Measurements from ENCODE around the gene DRC7.

Gene DRC7

DNA sequence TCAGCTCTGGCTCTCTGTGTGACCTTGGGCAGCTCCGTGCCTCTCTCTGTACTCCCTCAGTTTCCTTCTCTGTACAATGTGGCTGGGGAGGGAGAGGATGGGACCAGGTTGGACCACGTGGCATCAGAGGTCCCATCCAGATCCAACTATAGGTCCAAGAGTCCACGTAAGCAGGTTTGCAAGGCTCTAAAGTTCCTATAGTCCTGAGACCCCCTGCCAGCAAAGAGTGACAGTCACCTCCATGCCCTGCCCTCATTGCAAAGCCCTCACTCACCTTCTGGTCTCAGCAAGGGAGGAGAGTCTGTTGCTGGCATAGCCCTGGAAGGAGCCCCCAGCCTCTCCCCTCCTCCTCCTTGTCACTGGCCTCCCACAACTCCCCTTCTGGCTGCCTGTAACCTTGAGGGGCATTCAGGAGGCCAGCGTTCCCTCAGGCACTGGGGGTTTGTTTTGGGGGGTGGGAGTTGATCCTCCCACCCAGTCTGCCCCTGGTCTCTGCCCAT lies 6.1 kb upstream of the DRC7 start:
- H3K4me3 ChIP-seq, result no peak overlapping the region
- no peak overlapping the region for H3K27ac ChIP-seq

DNA sequence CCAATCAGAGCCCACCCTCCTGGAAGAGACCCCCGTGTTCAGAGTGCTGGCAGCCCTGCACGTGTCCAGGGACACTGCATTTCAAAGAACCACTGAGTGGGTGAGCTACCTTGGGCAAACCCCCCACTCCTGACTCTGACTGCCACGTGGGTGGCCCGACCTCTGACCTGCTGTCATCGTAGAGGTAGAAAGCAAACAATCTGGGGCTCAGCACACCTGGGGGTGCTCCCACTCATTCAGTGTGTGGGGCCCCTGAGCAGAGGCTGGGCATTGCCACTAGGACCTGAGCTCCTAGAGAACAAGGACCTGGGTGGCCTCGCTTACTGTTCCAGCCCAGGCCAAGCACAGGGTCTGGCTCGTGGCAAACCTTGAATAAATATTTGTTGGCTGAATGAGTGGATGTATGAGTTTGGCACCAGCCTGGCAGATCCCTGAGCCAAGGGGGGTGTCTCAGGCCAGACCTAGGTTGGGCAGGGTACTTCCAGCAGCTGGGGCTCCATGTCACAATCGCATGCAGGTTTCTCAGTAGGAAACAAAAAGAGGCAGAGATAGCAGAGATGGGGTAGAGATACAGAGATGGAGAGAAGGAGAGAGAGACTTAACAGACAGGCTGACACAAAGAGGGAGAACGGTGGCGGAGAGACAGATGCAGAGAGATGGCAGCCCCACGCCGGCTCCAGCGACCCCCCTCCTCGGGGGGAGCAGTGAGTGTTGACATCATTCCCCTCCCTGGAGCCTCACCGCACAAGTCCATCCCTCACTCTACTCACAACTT lies 5.4 kb upstream of the DRC7 start:
- Histone ChIP-seq H3K4me3 (no peak overlapping the region), H3K27ac (no peak overlapping the region)

DNA sequence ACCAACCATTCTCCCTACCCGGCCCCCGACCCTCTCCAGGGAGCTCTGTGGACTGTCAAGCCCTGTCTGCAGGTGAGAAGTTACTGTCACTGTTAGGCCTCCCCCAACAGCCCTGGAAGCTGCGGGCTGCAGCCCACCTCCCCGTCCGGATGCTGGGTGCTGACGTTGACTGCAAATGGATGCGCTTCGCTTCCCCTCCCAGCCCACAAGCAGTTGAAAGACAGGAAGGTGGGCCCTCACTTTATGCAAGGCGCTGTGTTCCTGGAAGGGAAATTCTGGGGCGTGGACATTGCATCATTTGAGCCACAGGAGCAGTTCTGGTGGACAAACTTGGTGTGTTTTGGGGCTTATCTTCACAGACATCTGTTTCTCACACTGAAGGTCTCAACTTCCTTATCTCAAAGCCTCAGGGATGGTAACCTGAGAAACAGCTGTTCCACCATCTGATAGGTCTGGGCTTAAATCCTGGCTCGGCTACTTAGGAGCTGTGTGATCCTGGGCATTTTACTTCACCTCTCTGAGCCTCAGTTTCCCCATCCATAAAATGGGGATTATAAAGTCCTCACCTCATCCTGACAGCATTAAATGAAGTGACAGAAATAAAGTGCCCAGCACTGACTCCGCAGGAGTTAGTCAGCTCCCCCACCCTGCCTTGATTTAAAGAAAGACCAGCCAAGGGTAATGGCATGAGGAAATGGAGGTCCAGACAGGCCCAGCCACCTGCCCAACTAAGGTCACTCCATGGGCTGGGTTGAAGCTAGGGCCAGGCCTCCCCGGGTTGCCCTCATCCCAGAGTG lies 4.6 kb upstream of the DRC7 start:
- H3K4me3 ChIP-seq, result no peak overlapping the region
- peak overlapping the region in 2 of 21 experiments; percentile 6 to 47 for H3K27ac ChIP-seq

DNA sequence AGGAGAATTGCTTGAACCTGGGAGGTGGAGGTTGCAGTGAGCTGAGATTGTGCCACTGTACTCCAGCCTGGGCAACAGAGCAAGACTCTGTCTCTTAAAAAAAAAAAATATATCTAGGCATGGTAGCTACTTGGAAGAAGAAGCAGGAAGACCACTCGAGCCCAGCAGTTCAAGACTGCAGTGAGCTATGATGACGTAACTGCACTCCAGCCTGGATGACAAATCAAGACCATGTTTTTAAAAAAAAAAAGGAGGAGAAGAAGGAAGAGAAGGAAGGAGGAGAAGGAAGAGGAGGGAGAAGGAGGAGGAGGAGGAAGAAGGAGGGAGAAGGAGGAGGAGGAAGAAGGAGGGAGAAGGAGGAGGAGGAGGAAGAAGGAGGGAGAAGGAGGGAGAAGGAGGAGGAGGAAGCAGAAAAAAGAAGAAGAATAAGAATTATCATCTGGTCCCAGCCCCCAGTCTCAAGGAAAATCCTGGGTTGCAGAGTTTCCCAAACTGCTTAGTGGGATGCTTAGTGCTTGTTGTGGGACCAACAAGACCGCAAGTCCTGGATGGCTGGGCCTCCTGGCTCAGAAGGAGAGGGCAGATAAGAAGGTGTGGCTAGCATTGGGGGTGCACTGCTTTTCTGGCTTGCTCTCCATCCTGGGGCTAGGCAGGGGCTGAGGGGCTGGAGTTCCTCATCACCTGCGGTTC lies 3.7 kb upstream of the DRC7 start:
- H3K4me3 ChIP-seq, result no peak overlapping the region
- peak overlapping the region in 1 of 21 experiments; percentile 7 for H3K27ac ChIP-seq

DNA sequence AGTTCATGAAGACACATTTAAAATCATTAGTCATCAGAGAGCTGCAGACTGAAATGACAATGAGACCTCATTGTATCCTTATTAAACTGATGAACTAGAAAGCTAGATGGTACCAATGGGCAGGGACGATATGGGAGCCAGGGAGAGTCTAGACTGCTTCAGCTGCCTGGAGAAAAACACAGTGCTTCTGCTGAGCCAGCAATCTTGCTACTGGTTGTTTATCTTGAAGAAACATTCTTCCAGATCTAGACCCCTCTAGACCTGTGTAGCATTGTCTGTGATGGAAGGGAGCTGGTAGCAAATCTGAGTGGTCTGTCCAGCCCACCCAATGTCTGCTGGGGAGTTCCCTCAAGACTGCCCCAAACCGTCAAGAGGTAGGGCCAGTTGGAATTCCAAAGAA lies 2.0 kb upstream of the DRC7 start:
- Histone ChIP-seq H3K27ac (no peak overlapping the region), H3K4me3 (no peak overlapping the region)

DNA sequence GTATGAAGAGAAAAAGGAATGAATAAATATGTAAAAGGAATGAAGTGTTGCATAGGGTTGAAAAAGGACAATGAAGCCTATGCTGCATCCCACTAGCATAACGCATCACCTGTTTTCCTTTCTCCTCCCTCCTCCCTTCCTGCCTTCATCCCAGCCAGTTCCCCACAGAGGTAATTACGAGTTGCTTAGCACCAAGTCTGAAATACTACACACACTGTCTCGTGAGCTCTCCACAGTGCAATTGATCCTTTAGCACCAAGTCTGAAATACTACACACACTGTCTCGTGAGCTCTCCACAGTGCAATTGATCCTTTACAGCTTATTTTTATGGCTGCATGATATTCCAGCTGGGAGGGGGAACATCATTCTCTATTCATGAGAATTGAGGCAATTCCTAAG lies 1.1 kb upstream of the DRC7 start:
- no peak overlapping the region for H3K4me3 ChIP-seq
- H3K27ac ChIP-seq, result no peak overlapping the region

DNA sequence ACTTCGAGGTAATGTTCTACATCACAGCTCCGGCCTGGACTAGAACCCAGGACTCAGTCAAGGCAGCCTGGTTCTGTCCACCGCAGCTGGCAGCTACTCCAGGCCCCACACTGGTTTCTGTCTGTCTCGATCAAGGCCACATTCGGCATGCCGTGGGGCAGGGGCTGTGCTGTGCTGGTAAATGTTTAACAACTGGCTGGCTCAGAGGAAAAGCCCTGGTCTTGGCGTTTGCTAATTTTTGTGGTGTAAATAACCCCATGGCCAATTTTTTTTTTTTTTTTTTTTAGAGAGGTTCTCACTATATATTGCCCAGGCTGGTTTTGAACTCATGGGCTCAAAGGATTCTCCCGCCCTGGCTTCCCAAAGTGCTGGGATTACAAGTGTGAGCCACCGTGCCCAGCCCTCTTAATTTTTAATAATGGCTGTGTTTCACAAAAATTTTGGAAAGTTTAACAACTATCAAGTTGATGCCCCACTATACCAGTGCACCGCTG lies 328 bp upstream of the DRC7 start:
- H3K4me3 ChIP-seq, result no peak overlapping the region
- H3K27ac ChIP-seq, result no peak overlapping the region

DNA sequence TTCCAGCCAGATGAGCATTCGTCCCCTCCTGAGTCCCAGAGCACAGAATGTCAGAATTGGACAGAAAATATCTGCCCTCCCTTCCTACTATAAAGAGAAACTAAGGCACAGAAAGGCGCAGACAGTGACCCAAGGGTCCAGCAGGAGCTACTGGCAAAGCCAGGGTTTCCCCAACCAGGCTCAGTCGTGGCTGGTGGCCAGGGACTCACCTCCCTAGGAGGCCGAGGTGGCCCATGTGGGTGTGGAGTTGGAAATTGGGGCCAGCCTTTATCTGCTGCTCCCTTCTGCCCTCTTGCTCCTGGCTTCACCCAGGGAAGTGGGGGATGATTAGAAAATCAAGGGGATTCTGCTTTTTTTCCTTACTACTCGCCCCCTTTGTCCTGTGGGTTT lies 1.1 kb downstream of the DRC7 start:
- H3K27ac ChIP-seq, result no peak overlapping the region

DNA sequence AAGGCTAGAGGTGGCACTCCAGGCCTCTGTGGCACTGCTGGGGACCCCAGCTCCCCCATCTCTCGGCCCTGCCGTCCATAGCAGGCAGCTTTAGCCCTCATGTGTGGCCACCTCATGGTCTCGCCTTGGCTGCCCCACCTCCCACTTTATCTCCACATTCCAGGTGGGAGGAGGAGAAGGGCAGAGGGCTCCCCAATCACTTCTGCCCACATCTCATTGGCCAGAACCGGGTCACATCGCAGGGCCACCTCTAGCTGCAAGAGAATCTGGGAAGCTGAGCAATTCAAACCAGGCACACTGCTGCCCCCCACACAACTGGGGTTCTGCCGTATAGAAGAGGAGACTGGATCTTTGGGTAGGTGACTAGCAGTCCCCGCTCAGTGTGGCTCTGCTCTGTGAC lies 1.6 kb downstream of the DRC7 start:
- H3K27ac ChIP-seq, result no peak overlapping the region
- H3K4me3 ChIP-seq, result no peak overlapping the region

More for the DNA sequence above, 1.1 kb downstream of the DRC7 start:
- H3K4me3 ChIP-seq, result no peak overlapping the region

DNA sequence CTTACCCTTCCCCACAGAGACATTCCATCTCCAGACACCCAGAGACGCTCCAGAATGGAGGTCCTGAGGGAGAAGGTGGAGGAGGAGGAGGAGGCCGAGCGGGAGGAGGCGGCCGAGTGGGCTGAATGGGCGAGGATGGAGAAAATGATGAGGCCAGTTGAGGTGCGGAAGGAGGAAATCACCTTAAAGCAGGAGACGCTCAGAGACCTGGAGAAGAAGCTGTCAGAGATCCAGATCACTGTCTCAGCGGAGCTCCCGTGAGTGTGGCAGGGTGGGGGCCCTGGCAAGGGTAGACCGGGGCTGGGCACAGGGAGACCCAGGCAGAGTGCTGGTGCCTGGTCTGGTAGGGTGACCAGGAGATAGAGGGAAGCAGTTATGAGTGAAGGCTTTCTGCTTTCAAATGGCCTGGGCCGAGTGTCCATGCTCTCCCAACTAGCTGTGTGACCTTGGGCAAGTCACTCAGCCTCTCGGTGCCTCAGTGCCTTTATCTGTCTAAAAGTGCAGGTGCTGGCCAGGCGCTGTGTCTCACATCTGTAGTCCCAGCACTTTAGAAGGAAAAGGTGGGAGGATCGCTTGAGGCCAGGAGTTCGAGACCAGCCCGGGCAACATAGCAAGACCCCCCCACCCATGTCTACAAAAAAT lies 3.4 kb downstream of the DRC7 start:
- Histone ChIP-seq H3K27ac (no peak overlapping the region), H3K4me3 (no peak overlapping the region)

DNA sequence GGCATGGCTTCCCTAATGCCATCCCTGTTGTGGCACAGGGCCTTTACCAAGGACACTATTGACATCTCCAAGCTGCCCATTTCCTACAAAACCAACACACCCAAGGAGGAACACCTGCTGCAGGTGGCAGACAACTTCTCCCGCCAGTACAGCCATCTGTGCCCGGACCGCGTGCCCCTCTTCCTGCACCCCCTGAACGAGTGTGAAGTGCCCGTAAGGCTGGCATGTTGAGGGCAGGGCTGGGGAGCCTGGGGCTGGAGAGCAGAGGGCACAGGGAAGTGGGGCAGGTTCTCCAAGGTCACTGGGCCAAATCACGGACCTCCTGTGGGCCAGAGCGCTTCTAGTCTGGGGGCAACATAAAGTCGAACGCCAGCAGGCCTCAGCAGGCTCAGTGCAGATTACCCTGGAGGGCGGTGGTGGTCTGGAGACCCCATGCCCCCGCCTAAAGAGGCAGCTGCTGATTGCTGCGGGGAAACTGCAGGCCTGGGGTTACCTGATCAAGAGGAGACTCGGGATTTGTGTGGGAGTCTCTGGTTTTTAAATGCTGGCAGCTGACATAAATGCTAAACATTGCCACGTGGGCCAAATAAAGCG lies 4.3 kb downstream of the DRC7 start:
- Histone ChIP-seq H3K4me3 (no peak overlapping the region), H3K27ac (no peak overlapping the region)

DNA sequence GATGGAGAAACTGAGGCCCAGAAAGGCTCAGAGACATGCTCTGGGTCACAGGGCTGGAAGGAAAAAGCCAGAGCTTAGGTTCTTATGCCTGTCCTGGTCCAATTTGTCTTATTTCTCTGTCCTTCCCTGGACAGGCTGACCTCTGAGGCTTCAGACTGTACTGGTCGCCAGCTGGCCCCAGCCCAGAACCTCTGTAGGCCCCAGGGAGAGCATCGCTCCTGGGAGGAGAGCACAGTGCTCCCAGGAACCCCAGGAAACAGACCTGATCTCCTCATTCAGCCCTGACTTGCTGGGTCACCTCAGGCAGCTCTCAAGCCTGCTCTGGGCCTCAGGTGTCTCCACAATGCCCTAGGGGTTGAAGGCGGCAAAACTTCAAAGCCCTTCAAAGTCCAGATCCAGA lies 4.9 kb downstream of the DRC7 start:
- H3K27ac ChIP-seq, result no peak overlapping the region
- no peak overlapping the region for H3K4me3 ChIP-seq

DNA sequence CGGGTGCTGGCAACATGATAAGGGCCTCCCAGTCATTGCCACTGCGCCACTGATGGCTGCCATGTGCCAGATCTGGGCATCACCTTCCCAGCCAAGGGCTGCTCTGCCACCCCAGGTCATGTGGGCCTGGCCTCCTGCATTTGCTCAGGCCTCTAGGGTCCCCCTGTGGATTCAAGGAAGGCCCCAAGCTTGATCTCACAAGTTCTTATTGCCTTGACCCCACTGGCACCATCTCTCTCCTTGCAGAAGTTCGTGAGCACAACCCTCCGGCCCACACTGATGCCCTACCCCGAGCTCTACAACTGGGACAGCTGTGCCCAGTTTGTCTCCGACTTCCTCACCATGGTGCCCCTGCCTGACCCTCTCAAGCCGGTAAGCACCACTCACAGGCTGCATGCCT lies 5.3 kb downstream of the DRC7 start:
- no peak overlapping the region for H3K4me3 ChIP-seq

DNA sequence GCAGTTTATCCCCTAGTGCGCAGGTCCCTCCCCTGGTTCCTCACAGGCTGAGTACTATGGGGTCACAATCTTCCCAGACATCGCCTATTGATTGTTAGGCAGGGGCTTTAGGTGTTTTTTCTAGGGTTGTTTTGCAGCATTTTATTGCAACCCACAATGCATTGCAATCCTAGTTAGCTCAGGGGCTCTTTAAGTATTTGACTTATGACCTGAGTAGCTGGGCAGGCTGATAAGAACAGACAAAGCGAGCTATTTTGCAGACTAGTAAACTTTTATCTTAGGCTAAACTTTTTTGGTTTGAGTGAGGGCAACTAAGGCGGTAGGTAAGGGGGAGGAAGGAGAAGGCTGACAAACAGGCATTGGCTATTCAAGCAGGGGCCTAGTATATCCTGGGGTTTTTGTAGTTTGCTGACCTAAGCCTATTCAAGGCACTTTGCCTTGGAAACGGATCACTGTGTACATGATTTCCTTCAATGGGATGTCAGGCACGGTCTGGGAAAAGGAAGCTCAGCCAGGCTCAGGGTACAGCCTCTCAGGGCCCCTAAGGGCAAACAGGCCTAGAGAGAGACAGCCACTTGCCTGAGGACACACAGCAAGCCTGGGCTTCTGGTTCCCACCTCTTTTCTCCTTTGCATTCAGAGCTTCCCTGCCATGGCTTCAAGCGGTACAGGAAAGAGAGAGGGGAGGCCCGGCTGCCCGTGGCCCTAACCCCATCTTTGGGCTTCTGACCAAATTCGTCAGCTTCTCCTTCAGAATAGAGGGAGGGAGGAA lies 6.4 kb downstream of the DRC7 start:
- H3K4me3 ChIP-seq, result no peak overlapping the region
- H3K27ac ChIP-seq, result no peak overlapping the region

More for the DNA sequence above, 5.3 kb downstream of the DRC7 start:
- H3K27ac ChIP-seq, result no peak overlapping the region

DNA sequence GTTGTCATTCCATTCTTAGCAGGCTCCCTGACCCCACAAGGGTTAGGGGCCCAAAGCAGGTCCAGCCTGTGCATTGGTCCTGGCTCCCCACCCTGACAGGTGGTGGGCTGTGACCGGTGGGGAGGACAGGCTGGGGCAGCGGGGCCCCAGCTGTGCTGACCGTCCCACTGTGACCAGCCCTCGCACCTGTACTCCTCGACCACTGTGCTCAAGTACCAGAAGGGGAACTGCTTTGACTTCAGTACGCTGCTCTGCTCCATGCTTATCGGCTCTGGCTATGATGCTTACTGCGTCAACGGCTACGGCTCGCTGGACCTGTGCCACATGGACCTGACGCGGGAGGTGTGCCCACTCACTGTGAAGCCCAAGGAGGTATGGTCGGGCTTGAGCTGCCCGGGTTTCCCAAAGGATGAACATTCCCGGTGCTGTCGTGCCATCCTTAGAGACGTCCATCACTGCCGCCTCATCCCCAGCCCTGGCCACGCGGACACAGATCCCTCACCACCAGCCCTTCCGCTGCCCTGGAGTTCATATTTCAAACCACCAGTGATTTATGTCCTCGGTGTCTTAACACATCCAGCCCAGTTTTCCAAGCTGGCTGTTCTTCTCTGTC lies 7.3 kb downstream of the DRC7 start:
- Histone ChIP-seq H3K4me3 (no peak overlapping the region), H3K27ac (no peak overlapping the region)

DNA sequence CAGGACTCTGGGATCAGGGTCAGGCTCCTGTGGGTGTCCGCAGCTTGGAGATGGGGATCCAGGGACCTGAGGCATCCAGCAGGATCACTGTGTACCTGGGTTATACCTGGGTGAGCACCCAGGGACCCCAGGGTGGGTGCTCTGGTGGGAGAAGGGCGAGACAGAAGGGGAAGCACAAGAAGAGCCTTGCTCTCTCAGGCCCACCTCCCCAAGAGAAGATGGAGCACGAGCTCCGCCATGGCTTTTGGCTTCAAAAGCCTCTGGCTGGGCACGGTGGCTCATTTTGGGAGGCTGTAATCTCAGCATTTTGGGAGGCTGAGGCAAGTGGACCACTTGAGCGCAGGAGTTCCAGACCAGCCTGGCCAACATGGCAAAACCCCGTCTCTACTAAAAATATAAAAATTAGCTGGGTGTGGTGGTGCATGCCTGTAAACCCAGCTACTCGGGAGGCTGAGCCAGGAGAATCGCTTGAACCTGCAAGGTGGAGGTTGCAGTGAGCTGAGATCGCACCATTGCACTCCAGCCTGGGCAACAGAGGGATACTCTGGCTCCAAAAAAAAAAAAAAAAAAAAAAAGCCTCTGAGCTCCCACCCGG lies 8.9 kb downstream of the DRC7 start:
- H3K27ac ChIP-seq, result no peak overlapping the region
- H3K4me3 ChIP-seq, result no peak overlapping the region

DNA sequence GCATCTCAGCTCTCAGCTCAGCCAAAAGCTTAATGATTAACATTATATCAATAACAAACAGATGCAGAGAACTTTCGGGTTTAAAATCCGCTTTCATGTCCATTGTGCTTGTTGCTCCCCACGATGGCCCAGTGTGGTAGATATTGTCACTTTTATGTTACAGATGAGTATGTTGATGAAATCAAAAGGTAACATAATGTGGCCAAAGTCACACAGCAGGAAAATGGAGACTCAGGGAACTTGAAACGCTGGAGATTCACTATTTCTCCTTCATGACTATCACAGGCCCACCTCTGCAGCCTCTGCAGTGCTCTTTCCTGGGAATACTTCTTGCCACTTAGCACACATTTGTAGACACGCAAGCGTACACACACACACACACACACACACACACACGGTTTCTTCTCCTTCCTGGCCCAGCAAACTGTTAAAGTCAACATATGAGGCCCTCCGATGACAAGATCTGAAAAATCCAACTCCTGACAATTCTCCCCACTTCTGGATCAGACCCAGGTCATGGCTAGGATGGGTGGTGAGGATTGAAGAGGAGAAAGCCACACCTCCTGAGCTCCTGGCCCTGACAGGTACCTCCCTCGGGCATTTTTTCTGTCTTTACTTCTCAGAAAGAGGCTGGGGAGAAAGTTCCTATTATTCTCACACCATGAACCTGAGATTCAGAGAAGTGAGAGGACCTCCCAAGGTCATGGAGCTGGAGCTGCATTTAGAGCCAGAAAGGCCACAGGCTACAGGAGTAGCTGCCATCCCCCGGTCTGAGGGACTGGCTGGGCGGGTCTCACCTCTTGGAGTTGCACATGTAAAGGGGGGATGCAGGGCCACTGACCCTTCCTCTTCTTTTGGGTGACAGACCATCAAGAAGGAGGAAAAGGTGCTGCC lies 9.7 kb downstream of the DRC7 start:
- H3K4me3 ChIP-seq, result no peak overlapping the region

More for the DNA sequence above, 9.7 kb downstream of the DRC7 start:
- no peak overlapping the region for H3K27ac ChIP-seq

All from skin epidermis (tissue), 12 donors.